HG02763 (cell line): Measurements from ENCODE around the gene OTOG.

ENCODE experiments used
- ATAC-seq: cut with Tn5 transposase; IDR thresholded peaks from one replicate; pipeline ENCODE4 v1.9.1; 2021; ENCODE audit warnings: mild to moderate bottlenecking, moderate library complexity; ENCODE audit not compliant: unreplicated experiment

OTOG gene

DNA sequence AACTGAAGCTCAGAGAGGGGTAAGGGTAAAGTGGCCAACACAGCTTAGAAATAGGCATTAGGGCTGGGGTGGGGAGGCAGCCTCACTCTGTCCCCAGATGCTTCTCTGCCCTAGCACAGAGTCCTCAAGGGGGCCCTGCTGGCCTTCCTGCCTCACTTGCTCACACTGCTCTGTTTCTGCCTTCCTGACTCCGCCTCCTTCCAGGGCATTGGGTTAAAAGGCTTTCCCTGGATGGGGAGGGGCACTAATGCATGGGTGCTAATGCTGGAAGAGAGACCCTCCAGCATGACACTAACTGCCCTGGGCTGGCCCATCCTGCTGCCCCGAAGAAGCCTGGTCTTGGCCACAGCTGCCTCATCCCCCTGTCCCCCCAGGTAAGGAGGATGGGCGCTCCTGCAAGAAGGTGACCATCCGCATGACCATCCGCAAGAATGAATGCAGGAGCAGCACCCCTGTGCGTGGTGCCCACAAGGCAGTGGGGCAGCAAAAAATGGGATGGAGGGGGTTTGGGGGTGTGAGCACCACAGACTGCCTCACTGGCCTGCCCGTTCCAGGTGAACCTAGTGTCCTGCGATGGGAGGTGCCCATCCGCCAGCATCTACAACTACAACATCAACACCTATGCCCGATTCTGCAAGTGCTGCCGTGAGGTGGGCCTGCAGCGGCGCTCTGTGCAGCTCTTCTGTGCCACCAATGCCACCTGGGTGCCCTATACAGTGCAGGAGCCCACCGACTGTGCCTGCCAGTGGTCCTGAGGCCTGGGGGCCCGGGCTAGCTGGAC, 98.3 kb downstream of the OTOG start:
- ATAC-seq, result no peak

DNA sequence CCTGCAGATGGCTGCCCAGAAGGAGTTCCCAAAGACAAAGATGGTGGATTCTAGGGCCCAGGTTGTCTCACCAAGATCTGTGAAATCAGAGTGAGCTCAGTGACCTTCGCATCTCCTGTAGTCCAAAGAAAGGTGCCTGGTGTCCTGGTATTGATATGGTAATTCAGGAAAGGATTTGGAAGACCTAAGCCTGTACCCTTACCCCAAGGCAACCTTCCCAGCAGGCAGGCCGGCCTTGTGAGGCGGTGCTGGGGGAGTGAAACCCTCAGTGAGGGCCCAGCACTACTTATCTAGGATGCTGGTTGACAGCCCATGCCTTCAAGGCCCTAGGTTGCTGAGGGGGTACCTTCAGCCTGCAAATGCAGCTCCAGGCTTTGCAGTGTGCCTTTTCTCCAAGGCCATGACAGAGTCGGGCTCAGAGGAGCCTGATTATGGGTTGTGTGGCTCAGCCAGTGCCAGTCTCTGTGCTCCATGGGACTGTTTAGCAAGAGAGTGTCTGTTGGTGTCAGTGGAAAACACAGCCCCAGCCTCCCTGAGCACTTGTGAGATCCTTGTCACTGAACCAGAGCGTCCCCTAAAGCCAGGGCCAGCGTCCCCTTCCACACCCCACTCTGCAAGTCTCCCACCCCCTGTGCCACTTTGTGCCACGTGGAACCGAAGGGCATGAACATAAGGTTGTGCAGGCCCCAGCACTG, 99.5 kb downstream of the OTOG start:
- ATAC-seq, result no peak

DNA sequence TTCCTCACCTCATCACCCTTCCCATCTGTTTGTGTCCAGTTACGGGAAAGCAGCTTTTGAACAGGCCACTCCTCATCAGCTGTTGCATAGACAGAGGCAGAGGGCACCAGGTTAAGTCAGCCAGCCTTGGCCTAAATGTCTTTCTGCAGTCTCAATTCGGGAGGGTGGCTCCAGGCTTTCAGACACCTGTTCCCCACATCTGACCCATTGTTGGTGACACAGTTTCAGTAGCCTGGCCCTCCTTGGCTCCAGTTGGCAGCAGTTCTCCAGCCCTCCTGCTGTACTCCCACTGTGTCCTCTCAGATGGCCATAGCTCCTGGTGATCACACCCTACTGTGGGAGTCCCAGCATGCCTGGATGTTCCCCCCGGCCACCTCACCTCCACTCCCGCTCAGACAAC, 101.5 kb downstream of the OTOG start:
- no peak for ATAC-seq

DNA sequence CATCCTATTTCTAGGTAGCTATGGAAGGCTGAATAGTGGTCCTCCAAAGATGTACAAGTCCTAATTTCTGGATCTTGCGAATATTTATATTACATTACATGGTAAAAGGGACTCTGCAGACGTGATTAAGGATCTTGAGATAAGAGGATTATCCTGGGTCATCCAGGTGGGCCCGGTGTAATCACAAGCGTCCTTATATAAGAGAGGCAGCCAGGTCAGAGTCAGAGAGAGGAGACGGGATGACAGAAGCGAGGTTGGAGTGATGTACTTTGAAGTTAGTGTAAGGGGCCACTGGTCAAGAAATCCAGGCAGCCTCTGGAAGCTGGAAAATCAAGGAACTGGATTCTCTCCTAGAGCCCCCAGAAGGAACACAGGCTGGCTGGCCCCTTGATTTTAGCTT, 102.2 kb downstream of the OTOG start:
- ATAC-seq, result no peak

DNA sequence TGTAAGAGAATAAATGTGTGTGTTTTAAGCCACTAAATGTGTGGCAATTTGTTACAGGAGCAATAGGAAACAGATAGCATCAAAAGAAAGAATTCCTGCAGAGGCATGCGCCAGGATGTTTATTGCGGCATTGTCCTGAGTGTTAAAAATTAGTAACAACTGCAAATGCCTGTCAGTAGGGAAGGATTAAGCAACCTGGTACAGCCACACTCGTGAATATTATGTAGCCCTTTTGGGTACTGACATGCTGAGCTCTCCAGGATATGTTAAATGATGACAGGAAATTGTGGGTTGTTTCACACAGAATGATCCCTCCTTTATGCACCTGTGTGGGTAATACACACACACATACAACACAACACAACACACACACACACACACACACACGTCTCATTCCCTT, 102.6 kb downstream of the OTOG start:
- no peak for ATAC-seq

DNA sequence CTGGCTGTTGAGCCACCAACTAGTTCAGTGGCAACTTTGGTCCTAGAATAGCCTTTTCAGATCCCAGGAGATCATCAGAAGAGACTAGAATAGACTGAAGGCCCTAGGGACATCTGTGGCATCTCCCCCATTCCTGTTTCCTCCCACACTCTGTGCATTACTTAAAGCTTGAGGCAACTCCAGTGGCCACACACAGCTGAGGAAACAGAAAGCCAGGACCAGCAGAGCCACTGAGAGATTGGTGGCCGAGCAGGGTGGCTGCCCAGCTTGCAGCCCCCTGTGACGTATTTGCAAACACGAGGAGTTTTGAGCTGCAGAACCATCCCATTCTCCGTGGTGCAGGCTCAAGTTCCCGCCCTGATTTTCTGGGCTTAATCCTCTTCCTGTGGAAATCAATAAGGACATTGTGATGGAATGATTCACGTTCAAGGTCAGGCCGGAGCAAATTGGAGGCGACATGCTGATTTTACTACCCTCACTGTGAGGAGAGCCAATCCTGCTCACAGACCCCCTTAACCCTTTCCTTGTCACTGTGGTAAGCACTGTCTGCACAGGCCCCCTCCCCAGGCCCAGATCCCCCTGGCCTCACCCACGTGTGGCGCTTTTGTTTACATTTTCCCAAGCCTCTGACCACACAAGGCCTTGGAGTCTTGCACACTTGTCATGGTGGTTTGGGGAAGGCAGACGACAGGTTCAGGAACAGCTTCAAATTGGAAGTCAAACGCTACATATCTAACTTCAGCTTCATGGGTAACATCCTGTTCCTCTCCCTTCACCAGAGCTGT, 103.3 kb downstream of the OTOG start:
- ATAC-seq, result no peak

DNA sequence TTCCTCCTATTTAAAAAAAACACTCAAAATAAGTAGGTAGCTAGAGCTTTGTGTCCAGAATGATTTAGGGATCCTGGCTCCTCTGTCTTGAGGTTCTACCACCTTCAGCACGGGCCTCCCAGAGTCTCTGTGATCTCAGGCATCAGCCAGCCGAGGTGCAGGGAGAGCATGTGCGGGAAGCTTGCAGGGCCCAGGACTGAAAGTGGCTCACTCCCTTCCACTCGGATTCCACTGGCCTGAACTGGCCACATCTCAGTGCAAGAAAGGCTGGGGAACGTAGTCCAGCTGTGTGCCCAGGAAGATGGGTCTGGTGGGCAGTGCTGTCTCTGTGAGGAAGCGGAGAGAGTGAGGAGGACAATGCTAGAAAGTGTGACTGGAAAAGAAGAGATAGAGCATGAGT, 104.0 kb downstream of the OTOG start:
- ATAC-seq, result no peak

DNA sequence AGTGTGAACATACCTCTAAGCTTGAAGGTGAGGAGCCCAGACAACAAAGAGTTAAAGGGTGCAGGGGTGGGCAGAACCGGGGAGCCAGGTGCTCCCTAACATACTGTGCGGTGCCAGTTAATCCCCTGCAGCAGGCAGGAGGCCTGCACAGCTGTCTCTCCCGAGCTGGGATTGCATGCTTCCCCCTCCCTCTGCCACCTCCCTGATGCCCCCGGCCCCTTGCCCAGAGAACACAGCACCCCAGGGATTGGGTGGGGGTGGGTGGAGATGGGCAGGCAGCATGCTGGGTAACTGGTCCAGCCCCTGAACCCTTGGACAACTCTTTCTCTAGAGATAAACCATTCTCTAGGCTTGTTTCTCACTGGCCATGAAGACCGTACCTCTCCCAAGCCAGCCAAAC, 104.6 kb downstream of the OTOG start:
- ATAC-seq, result no peak

DNA sequence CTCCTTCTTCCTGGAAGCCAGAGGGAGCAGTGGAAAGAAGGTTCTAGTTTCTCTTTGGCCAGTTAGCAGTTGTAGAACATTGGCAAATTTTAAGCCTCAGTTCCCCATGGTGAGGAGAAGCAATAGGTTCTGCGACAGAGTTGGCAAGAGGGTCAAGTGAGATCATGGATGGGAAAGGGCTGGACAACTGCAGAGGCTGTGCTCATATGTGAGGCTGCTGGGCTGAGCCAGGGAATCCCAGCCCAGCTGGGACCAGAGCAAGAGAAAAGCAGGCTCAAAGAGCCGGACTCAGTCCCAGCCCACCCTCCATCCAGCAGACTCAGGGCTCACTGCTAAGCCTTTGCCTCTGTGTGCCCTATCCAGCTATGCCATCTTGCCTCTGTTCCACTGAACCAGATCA, 105.5 kb downstream of the OTOG start:
- no peak for ATAC-seq

DNA sequence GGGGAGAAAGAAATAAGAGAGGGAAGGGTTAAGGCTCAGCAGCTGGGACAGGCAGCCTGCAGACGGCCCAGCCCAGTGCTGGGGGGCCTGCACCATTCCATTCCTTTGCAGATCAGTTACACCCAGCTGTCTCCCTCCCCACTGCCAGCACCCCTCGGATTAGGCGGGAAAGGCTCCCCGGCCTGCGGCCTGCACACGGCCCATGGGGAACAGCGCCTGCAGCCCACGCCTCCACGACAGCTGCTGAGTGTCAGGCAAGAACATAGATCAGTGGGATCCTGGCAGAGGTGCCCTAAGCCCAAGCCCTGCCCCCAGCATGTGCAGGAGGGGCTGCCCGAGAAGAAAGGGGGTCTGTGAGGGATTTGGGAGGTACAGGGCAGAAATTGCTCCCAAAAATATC, 106.6 kb downstream of the OTOG start:
- ATAC-seq, result no peak

DNA sequence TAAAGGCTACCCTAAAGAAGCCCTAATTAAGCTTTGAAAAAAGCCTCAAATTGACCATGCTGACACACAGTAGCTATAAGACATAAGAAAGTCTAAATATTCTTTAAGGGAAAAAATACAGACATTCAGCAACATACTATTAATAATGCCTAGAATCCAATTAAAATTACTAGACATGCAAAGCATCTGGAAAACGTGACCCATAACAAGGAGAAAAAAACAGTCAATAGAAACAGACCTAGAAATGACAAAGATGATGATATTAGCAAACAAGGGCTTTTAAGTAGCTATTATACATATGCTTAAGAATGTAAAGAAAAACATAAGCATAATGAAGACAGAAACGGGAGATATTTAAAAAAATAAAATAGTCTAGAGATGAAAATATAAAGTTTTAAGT, 108.6 kb downstream of the OTOG start:
- no peak for ATAC-seq

DNA sequence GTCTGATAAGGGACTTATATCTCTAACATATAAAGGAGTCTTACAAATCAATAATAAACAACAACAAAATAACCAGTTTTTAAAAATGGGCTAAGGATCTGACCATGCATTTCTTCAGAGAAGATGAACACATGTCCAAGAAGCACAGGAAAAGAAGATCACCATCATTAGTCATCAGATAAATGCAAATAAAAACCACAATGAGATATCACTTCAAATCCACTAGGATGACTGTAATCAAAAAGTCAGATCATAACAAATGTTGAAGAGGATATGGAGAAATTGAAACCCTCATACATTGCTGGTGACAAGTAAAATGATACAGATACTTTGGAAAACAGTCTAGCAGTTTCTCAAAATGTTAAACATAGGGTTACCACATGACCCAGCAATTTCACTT, 111.2 kb downstream of the OTOG start:
- ATAC-seq, result no peak

DNA sequence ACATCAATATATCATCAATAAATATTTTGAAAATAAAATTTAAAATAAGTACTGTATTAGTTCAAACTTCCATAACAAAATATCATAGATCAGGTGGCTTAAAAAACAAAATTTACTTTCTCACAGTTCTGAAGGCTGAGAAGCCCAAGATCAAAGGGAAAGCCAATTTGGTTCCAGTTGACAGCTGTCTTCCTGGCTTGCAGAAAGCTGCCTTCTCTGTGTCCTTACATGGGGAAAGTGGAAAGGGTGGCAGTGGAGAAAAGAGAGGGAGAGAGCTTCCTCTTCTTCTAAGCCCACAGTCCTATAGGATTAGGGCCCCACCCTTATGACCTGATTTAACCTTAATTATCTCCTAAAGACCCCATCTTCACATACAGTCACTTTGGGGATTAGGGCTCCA, 121.1 kb downstream of the OTOG start:
- ATAC-seq, result no peak

DNA sequence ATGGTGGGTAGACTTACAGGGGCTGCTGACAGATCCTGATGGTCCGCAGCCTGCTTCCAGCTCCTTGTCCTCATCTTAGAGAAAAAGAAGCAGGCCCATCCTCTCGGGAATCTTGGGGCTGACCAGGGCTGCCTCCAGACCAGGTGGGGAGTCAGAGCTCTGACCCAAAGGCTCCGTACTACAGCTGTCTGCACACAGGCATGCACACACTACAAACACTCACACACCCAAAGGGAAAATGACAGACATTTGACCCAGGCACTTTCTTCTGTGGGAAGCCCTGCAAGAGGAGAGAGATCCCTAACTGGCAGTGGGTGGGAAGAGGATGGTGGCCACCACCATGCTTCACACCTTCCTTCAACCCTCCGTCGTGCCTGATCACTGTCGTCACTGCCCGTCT, 125.4 kb downstream of the OTOG start:
- ATAC-seq, result no peak

DNA sequence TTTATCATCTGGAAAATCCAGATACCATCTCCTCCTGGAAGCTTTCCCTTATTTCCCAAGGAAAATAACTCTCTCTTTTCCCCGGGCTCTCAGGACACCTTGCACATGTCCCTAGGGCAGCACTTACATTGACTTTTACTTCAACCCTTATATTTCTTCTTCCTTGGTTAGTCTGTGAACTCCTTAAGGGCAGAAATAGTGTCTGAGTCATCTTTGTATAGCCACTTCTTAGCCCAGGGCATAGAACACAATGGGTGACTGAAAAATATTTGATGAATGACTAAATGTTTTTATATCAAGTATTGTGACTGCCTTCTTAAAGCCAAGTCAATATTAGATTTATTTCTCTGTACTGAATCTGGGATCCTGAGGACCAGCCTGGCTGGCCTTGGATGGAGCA, 126.9 kb downstream of the OTOG start:
- ATAC-seq, result no peak

DNA sequence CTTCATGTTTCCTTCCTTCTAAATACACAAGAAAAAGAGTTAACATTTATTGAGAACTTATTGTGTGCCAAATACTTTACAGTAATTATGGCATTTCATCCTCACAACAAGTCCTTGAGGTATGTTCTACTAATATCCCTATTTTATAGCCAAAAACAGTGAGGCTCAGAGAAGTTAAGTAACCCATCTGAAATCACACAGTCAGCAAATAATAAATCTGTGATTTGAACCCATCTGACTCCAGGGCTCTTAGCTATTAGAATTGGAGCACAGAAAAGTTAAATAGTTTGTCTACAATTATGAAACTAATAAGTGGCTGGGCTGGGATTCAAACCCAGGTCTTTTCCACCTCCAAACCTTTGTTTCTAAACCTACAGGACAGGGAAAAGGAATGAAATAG, 135.8 kb downstream of the OTOG start:
- no peak for ATAC-seq

DNA sequence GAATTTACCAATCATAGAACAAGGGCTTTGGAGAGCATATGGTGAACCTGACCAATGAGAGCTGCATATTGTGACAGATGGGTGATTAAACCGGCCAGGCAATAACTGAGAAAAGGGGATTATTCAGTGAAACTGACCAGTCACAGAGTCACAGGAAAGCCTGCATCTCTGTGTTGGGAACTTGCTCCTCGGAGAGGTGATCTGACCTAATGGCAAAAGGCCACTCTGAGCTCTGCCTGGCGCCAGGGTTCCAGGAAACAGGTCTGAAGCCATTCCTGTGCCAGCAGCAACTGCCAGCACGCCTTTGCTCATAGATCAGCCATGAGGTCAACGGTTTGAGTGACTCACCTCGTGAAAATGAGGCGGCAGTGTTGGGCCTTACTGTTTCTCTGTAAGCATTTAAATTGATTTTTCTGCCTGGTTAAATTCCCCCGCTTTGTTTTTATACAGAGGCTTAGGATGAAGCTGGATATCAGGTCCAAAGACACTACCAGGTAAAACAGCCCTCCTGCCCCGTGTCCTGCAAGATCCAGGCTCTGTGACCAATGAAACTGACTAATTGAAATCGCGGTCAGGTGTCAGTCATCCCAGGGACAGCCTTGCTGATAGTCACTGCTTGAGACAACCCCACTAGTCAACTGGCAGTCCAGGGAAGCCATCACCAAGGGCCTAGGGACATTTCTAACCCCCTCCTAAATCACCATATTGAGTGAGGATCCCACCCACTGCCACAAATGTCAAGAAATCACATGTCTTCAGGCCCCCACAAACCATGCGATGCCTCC, 136.5 kb downstream of the OTOG start:
- ATAC-seq, result no peak

DNA sequence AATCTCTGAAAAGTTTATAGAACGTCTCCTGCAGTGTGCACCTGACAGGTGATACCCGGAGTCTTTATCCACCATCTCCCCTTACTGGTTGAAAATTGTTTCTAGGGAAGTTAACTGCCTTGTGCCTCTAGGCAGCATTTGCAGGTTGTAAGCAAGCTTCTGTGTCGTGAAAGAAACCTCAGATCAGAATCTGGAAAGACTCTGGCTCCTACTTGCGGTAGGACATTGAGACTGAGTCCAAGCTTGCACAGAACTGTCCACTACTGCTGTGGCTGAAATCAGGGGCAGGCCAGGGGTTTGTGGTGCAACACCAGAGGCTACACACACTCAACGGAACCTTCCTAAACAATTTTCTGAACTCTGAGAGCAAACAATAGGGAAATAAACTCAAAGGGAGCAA, 137.5 kb downstream of the OTOG start:
- ATAC-seq, result no peak

DNA sequence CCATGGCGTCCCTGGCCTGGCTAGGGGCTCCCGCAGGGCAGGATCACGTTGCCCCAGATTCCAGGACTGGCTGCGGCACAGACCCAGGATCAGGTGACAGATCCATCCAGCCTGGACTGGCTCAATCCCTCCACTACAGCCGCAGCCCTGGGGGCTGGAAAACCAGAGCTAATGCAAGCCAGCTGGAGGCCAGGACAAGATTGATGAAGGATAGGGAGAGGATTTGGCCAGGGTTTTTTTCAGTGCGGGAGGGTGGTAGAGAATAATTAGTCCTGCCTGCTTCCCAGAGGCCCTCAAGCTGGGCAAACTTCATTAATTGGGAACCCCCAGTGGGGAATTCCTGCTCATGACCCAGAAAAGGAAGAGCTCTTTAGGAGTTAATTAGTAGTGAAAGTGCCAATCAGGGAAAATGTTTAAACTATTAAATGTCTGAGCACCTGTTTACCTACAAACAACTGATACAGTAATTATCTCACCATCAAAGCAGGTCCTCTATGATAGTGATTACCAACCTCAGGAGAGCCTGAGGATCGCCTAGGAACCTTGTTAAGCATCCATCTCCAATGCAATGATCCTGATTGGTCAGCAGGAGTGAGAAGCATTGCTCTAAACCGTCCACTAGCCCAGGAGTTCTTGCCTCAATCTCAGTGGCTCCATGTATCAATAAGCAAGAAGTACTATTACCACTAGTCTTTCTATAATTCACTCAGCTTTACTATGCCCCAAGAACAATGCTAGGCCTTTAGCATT, 139.3 kb downstream of the OTOG start:
- ATAC-seq, result no peak

DNA sequence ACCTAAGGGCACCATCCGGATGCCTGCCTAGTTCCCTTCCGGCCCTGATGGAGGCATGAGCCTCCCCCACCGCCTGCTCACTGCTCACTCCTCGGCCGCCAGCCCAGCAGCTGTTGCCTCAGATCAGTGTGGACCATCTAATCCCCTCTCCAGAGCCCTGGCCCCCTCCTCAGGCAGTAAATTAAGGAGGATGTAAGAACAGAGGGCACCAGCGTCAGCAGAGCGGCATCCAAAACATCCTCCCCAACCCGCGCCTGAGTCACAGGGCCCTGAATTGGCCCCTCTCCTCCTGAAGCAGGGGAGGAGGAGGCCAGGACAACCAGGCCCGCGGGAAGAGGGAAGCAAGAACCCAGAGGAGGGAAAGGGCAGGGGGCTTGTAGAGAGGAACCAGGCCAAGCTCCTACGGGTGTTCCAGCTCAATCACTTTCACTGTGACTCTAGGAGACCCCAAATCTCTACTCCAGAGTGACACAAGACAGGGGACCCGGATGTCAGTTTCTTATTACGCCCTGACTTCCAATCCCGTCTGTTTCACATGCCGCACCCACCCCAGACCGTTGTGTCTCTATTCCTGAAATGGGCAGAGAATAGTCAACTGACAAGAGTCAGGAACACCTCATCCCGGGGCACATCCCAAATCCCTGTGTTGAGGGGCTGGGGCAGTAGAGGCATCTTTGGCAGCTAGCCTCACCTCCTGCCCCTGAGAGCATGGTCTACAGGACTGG, 141.0 kb downstream of the OTOG start:
- ATAC-seq, result no peak
